ENCODE measurements around the gene KMO. TPM values are rescaled to one million over a fixed set of nuclear protein-coding genes. Genes with fewer than 3 reads are reported as not detected.

The KMO gene
- total and polyA plus RNA-seq, 2 of the 13 experiments (the other 11 are each of a cell fraction or from before 2014, with no cell fraction given): 0.01 TPM; not detected in 1

GRCh38 chr1:241645199-241645598 is 113.0 kb downstream of the KMO start:
- Histone ChIP-seq H2AFZ (ENCODE audit: low read length) (no peak overlapping the region), H3K4me2 (ENCODE audit: low read depth, low read length) (no peak overlapping the region), H3K27ac (ENCODE audit: extremely low read length, insufficient read depth, low read length) (no peak overlapping the region), H3K27me3 (ENCODE audit: control insufficient read depth in 1 of 2, insufficient read depth in 2 of 2, low read length in 2 of 2) (no peaks in the 10 kb centered on the region), H3K36me3 (replicated peaks in 1 of 2; ENCODE audit: control insufficient read depth in 1 of 2, insufficient read depth in 2 of 2, low read length in 2 of 2) (no peaks in the 10 kb centered on the region), H3K9ac (ENCODE audit: insufficient read depth, low read depth, low read length) (no peak overlapping the region), H3K4me3 (replicated peaks in 1 of 3; ENCODE audit: insufficient read depth in 1 of 3, low read depth in 2 of 3, low read length in 3 of 3) (no peak overlapping the region), H3K79me2 (ENCODE audit: insufficient read depth, low read length) (no peaks in the 10 kb centered on the region), H3K4me1 (ENCODE audit: insufficient read depth, low read length) (peaks cover 26% of the 10 kb centered on the region), H3K9me3 (ENCODE audit: low read length) (no peaks in the 10 kb centered on the region), H4K20me1 (ENCODE audit: insufficient read depth, low read length) (no peaks in the 10 kb centered on the region)
- no TSS peak for BruUV-seq (replicated peaks)
- in situ Hi-C loops (cut with HindIII; ENCODE audit: extremely low pct_ligation_motif_present, low pct_unique_long_range_greater_than_20kb): no loop called here
- ATAC-seq (no peak), DNase-seq (ENCODE audit: low spot score) (no peak), FAIRE-seq (no peak)
- ChIA-PET CTCF (ENCODE audit: low intra/inter-chr PET ratio, low total read pairs) (no interaction called here), POLR2A (no interaction called here)
- intact Hi-C loops (cut with micrococcal nuclease; ENCODE audit: unreplicated experiment): no loop called here
- WGBS (ENCODE audit: low lambda C conversion rate): 91% methylated on average over 4 of the region's 4 CpGs
- no peak for TF ChIP-seq POLR2AphosphoS2 (IDR thresholded peaks at IDR 0.05; ENCODE audit: low read depth, low read length)
- no peak for TF ChIP-seq ZHX2 (IDR thresholded peaks at IDR 0.05; ENCODE audit: low read depth)
- TF ChIP-seq ZHX2 (CRISPR knock-in tag; IDR thresholded peaks at IDR 0.05; ENCODE audit: borderline replicate concordance): no peak
- TF ChIP-seq ZBTB21 (CRISPR knock-in tag; IDR thresholded peaks at IDR 0.05): no peak
- no peak for TF ChIP-seq ZEB1 (IDR thresholded peaks at IDR 0.05; ENCODE audit: insufficient replicate concordance, low read depth)
- TF ChIP-seq, protein P1, sequence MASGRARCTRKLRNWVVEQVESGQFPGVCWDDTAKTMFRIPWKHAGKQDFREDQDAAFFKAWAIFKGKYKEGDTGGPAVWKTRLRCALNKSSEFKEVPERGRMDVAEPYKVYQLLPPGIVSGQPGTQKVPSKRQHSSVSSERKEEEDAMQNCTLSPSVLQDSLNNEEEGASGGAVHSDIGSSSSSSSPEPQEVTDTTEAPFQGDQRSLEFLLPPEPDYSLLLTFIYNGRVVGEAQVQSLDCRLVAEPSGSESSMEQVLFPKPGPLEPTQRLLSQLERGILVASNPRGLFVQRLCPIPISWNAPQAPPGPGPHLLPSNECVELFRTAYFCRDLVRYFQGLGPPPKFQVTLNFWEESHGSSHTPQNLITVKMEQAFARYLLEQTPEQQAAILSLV (CRISPR knock-in tag; IDR thresholded peaks at IDR 0.05; ENCODE audit: borderline replicate concordance): no peak
- TF ChIP-seq, protein P2, sequence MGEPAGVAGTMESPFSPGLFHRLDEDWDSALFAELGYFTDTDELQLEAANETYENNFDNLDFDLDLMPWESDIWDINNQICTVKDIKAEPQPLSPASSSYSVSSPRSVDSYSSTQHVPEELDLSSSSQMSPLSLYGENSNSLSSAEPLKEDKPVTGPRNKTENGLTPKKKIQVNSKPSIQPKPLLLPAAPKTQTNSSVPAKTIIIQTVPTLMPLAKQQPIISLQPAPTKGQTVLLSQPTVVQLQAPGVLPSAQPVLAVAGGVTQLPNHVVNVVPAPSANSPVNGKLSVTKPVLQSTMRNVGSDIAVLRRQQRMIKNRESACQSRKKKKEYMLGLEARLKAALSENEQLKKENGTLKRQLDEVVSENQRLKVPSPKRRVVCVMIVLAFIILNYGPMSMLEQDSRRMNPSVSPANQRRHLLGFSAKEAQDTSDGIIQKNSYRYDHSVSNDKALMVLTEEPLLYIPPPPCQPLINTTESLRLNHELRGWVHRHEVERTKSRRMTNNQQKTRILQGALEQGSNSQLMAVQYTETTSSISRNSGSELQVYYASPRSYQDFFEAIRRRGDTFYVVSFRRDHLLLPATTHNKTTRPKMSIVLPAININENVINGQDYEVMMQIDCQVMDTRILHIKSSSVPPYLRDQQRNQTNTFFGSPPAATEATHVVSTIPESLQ (CRISPR knock-in tag; conservative IDR thresholded peaks at IDR 0.05): no peak

All from HepG2 (cell line).